Stromal cell of bone marrow (primary cell): ENCODE measurements around the gene IFRD1.
"Not testable (repeated sequence)": the region's sequence is repeated elsewhere in the genome, so short reads cannot be mapped to it uniquely, and the experiment has no call there.

Experiments used
- DNase-seq: peaks from one replicate; pipeline ENCODE4 v3.0.0-alpha.2; 2012; ENCODE audit warnings: low read depth

The IFRD1 gene

GRCh38 chr7:112444505-112444904, 5.8 kb upstream of the IFRD1 start:
- no peak for DNase-seq

- no peak for DNase-seq
These were observed 3.8 kb upstream of the IFRD1 start for GRCh38 chr7:112446431-112446830.

GRCh38 chr7:112447406-112447805, 2.9 kb upstream of the IFRD1 start:
- no peak for DNase-seq

GRCh38 chr7:112448381-112448780, 1.9 kb upstream of the IFRD1 start:
- no peak for DNase-seq

DNA sequence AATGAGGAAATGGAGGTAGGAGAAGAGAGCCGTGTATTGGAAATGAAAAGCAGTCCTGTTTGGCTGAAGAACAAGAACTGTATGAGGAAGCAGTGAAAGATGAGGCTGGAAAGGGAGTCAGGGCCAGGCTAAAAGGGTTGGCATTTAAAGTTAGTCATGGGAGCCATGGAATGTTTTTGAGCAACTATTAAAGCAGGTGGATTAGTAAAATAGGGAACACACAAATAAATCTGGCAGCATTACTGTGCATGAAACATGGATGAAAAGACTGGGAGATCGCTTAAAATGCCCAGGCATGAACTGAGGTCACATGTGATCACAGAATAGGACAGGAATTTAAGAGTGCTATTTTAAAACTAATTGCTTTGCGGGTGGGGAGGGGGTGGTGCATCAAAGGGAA, 1.4 kb upstream of the IFRD1 start:
- no peak for DNase-seq

- DNase-seq: no peak
These were observed 907 bp upstream of the IFRD1 start for GRCh38 chr7:112449353-112449752.

DNA sequence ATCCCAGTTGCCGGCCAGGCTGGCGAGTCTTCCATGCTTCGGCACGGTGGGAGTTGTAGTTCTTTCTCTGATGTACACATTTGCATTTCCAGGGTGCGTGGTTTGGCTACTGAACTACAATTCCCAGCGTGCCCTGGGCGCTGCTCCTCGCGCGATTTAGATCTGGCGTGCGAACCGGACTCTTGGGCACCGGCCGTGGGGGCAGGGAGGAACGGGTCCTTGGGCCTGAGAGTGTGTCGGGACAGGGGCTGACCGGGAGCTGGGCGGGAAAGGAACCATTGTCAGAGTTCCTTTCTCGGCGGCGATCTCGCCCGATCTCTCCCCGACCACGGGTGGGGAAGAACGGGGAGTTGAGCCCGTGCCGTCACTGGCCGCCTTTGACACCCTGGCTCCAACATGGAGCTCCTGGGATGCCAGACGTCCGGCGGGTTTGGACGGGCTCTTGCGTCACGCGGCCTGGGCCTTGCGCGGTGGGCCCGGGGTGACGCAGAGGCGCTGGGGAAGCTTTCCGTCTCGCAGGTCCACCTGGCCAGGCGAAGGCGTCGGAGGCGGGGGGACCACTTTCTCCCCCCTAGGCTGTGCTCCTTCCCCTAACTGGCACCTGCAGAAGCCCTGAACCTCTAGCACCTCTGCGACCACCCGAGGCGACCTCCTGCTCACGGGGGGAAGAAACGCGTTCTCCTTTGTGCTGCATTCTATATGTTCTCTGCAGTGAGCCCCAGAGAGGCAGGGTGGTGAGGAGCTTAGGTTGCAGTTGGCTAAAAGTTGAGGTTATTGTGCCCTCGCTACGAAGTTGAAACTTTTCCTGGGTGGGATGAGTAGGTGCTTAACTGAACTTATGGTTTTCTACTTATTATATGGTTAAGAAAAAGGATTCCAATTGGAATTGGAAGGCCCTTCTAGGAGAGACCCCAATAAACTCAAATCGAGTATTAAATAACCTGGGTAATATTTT, 824 bp downstream of the IFRD1 start:
- peak; percentile 95 for DNase-seq

DNA sequence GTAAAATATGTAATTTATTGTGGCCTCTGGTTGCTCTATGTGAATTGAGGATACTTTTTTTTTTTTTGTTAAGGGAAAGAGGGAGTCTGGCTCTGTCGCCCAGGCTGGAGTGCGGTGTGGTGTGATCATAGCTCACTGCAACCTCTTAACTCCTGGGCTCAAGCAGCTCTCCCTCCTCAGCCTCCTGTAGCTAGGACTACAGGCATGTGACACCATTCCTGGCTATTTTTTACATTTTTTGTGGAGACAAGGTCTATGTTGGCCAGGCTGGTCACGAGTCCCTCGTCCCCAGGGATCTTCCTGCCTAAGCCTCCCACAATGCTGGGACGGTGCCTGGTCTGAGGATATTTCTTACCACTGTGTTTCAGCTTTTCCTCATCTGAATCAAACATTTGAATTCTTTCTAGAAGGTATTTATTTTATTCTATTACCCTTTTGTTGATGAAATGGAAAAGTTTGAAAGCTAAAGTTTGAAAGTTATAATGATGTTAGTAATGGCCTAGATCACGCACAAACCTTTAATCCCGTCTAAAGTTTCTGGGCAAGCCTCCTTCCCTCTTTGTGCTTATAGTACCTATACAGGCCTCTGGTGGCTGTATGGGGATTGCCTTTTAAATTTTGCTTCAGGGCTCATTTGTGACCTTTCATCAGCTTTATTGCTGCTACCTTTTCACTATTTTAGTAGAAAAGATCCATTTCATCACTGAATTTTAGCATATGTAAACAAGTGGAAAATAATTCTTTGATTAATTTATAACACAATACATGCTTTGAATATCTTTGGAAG, 2.0 kb downstream of the IFRD1 start:
- peak; percentile 68 for DNase-seq

DNA sequence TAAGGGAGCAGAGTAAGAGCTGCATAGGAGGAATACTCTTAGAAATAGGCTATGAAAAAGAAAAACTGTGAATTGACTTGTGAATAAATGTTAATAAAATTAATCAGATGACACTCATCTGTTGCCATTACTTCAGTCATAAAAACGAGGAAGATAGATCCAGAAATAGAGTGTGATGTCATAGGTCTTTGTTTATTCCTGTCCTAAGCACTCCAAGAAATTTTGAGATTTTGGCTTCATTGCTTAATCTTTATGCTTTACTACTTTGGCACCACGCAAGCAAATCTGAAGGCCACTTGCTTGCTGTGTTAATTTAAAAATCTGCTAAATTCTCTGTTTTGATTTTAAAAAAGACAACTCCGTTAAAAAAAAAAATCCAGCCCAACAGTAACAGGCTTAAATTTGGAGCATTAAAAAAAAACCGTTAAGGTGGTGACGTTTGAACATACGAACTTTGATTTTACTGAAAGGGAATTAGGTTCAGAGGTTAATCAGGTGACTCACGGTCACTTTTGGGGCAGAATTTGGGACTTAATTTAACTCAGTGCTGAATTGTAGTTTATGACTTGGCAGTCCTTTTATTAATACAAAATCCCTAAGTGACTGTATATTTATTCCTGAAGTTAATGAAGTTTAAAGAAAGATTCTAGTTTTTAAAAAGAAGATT, 3.4 kb downstream of the IFRD1 start:
- peak; percentile 55 for DNase-seq

GRCh38 chr7:112454191-112454590, 3.9 kb downstream of the IFRD1 start:
- not testable (repeated sequence) for DNase-seq

- no peak for DNase-seq
These were observed 9.4 kb downstream of the IFRD1 start for GRCh38 chr7:112459645-112460044.

- DNase-seq: peak; percentile 74
These were observed 12.0 kb downstream of the IFRD1 start for GRCh38 chr7:112462236-112462635.

- no peak for DNase-seq
These were observed 17.6 kb downstream of the IFRD1 start for GRCh38 chr7:112467867-112468266.

- DNase-seq: no peak
These were observed 19.9 kb downstream of the IFRD1 start for GRCh38 chr7:112470194-112470593.

DNA sequence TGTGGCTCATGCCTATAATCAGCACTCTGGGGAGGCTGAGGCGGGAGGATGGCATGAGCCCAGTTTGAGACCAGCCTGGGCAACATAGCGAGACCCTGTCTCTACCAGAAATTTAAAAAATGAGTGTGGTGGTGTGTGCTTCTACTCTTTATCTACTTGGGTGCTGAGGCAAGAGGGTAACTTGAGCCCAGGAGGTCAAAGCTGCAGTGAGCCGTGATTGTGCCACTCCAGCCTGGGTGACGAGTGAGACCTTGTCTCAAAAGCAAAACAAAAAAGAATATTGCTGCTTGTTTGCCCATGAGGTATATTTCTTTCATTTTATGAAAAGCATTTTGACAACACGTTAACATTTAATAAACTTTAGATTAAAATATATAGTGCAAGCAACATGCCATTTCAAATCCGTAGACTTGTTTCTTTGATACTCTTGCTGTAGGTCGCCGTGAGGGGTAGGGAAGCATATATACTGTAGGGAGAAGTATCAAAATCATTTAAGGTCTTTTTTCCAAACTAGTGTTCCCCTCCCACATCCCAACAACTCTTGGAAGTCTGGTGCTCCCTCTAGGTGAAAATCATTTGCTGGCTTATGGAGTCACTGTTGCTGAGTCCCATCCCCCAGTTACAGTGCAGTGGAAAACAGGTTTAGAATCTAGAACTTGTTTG, 26.3 kb downstream of the IFRD1 start:
- DNase-seq: no peak

- no peak for DNase-seq
These were observed 31.0 kb downstream of the IFRD1 start for GRCh38 chr7:112481121-112481736.

DNA sequence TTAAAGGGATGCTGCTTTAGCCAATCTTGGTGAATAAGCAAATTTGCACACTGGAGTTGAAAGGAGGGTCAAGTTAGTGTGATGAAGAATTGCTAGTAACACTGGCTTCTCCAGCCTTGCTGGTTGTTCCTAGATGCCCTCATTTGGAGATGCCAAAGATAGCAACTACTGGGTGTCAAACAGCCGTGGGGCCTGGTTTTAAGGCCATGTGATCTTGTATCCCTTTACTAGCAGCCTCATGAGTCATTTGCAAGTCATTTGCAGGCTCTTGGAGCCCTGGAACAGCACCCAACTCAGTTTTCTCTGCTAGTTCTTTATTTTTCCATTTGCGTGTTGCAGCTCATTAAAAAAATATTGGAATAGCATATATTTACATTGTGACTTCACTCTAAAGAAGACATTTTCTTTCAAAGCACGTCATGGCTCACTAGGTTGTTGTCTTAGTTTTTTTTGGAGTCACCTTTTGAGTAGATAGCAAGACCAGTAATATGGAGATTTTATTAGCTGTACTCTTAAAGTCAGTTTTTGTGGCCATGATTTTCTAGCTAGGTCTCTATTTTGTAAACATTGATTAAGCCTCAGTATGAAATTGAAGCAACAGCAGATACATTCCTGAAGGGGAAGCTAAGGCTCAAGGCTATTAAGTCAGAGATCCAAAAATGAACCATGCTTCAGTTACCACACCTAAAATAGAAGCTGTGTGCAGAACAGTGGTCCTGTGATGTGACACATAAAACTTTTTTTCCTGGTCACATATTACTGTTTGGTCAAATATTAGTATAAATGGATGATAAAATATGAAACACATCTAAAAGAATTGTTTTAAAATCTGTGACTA, 31.8 kb downstream of the IFRD1 start:
- DNase-seq: peak; percentile 97

- peak; percentile 94 for DNase-seq
These were observed 34.5 kb downstream of the IFRD1 start for GRCh38 chr7:112484671-112485167.

GRCh38 chr7:112485766-112486165, 35.5 kb downstream of the IFRD1 start:
- DNase-seq: no peak
